Activated gamma-delta T cell (primary cell): ENCODE measurements around the gene DOK4.

Source experiments
- DNase-seq: peaks from one replicate; lab custom pipeline; 2025; lab: John Stamatoyannopoulos, UW
- total RNA-seq, 2 donors: gene quantifications; one replicate each; lab custom pipeline; 2026; lab: John Stamatoyannopoulos, UW

Gene DOK4
- total RNA-seq: 5.3 to 9.5 reads per million in 2 donors

DNA sequence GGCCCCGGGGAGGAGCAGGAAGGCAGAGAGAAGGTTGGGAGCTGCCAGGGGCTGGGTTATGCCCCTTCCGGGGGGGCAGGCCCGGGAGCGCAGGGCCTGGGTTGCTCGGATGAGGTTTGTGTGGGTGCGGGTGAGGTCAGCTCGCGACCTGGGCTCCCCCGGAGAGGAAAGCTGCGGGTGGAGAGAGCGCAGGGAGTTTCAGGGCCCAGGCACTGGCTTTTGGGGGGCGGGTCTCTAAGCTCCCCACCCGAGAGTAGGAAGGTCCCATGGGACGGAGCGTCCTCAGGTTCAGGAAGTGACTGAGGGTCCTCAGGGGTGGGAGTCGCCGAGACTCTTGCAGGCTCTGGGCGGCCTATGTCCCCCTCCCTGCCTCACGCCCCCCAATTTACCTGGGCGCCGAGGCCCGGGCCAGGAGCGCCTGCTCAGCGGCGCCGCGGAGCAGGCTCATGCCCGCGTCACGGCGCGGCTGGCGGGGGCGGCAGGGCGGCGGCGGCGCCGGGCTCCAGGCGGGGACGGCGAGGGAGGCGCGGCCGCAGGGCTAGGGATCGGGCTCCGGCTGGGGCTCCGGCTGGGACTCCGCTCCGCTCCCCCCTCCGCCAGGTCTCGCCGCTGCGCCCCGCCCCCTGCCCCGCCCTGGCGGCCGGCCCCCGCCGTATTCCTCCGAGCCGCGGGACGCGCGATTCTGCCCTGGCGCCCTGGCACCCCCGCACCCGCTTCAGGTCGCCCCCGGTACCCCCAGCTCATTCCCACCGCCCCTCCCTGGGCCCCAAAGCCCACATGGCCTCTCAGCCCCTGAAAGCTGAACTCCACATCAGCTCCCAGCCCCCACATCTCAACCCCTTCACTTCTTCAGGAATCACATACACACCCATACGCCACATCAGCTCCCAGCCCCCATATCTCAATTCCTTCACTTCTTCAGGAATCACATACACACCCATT, at the start of gene DOK4:
TSS of gene DOK4 (minus strand) at position 578 of the 942 bp plus-strand sequence. CDS start 6,986 bp downstream, outside the sequence.
- DNase-seq: peak; percentile 69

DNA sequence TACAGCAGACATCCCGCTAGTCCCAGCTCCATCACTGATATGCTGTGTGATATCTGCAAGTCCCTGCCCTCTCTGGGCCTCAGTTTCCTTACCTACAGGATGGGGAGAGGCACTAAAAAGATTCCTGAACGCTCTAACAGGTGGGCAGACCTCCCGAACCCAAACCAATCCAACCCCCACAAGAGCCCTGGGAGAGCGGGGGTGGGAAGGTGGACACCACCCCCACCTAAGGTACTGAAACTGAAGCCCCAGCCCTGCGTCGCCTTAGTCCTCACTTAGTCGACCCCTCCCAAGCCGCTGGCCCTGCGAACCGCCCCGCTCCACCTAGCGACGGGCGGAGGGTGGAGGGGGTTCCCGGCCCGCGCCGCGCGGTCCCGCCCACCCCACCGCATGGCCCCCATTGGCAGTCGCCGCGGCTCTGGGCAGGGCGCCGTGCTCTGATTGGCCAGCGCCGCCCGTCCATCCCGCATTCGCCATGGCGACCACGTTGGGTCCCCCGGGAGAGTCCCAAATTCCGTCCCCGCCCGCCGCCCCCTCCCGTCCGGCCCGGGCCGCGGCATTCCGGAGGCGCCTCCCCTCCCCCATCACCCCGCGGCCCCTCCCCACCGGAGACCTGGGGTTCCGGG, 49.5 kb upstream of the DOK4 start:
- peak; percentile 96 for DNase-seq

DNA sequence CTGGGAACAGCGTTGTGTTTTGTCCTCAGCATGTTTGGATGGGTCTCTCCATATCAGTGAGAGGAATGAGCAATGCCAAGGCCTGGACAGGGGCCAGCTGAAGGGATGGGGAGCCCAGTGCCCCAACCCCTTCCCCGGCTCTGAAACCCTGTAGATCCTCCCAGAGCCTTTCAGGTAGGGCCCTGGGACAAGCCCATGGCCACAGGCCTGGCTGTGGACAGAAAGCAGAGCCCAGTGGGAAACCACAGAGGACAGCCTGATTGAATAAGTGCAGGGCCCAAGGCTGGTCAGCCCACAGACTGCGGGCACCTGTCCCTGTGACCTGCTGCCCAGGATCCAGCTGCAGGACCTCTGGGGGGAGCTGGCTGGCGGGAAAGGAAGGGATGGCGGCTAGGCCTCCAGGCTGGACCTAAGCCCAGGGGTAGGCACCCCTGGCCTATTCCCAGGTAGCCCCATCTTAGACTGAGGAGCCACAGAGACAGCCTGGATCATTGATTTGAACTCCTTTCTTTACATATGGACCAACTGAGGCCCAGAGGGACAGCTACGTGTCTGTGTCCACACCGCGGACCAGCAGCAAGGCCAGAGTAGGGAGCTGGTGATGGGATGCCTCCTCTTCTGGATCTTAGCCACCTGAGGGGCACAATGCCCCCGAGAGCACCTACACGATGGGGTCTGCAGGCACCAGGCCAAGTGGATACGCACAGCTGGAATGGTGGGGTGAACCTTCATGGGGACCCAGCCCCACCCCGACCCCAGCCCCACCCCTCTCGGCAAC, 48.8 kb upstream of the DOK4 start:
- no peak for DNase-seq

DNA sequence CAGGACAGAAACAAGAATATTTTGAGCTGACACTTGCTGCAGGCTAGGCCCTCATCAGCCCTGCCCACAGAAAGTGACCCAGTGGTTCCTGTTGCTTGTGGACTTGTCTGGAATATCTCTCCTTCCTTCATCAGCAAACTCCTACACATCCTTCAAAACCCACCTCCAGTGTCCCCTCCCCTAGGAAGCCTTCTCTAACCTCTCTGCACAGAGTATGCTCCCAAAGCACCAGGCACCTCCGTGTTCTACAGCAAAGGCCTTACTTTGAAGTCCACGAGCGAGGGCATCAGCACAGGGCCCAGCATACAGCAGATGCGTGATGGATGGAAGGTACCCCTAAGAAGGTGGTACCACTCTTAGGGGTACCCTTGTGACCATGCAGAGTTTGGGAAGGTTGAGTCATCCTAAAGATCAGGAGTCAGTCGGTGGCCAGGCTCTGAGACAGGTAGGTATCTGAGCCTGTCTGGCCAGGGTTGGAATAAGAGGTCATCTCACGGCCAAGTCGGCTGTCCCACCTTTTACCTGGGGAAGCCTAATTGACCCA, 48.1 kb upstream of the DOK4 start:
- DNase-seq: no peak

DNA sequence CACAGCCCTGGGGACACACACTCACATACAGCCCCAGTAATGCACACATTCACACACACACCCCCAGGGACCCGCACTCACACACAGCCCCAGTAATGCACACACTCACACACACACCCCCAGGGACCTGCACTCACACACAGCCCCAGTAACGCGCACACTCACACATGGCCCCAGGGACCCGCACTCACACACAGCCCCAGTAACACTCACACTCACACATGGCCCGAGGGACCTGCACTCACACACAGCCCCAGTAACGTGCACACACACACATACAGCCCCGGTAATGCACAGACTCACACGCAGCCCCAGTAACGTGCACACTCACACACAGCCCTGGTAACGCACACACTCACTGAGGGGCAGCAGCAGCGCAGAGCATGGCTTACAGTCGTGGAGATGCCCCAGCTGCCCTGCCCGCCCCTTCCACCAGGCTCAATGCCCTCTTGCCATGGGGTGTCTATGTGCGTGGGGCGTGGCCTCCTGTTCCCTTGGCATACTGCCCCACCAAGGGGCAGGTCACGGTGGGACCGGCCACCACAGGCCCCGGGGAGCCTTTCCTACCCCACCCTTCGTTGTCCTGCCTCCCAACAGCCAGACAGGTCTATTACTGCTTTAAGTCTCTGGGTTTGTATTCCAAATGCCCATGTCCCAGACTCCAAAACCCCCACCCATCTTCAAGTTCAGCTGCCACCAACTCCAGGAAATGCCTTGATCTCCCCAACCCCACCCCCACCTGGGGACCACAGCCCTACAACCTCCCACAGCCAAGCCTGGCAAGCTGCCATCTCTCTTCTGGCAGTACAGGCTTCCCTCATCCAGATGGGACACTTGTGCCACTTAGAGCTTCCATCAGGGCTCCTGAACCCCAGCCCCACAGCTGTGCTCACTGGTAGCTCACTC, 47.4 kb upstream of the DOK4 start:
- DNase-seq: no peak

DNA sequence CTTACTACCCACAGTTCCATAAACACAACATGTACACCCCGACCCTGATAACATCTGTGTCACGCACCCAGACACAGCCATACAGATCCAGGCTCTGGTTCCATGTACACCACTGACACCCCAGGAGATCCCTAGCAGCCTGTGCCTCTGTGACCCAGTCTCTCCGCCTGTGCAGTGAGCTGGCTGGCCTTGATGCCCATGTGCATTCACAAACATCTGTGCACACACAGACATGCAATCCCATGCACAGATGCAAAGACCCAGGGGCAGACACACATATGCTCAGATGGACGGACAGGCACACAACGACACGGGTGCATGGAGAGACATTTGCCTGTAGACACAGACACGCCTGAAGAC, 46.0 kb upstream of the DOK4 start:
- no peak for DNase-seq

DNA sequence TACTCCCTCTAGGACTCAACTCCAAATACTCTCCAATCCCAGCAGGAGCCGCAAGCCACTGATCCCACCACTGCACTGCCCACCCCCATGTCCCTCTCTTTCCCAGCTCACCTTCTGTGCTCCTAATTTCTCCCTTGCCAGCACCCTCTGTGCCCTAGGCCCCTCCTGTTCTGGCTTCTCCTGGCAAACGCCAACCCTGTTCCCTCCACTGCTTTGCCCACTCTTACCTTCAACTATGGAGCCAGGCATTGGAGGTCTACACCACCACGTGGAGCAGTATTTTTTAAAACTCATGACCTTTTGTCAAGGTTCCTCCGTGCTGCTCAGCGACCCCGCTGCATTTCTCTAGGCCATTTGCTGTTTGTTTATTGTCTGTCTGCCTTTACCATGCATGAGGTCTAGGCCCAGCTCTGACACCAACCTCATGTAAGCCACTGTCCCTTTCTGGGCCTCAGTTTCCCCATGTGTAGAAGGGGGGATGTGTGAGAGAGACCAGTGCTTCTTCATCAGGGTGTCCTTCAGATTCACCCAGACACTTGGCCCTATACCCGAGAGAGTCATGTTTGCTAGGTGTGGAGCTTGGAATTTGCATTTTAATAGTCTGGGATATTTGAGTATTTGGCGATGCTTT, 45.5 kb upstream of the DOK4 start:
- DNase-seq: no peak

DNA sequence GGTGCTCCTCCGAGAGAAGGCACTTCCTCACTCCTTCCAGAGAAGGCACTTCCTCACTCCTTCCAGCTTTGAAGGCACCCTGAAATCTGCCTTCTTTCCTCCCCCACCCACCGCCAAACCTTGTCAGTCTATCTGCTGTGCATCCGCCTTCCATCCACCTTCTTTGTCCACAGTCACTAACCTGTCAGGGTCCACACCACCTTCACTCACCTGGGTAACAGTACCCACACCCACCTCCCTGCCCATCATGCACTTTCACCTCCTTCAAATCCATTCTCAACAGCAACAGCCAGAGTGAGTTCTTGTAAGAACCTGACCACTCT, 44.9 kb upstream of the DOK4 start:
- DNase-seq: no peak

DNA sequence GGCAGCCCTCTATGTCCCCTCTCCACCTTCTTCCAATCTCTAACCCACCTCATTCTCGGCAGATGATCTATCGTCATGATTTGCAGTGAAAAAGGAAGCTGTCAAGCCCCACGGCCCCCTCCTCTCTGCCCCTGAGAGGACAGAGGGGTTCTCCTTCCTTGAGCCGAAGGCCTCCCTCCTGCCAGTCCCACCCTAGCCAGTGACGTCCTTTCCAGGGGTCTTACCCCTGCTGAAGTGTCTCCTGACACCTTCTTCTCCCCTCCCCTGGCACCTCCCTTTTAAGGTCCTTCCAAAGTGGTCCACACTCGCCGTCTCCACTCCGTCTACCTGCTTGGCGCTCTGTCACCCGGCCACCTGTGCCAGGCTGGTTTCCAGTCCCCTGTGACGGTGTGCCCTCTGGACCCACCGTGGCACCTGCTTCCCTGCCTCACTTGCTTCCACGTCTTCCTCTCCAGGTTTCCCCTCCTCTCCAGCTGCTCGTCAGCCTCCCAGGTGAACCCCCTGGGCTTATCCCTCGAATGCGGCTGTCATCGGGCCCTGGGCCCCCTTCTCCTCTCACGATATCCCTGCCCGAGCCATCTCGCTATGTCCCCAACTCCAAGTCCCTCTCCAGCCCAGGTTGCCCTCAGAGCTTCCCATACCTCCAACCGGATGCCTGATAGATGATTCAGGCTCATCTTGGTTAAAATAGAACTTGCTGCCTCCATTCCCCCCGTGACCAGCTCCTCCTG, 44.4 kb upstream of the DOK4 start:
- no peak for DNase-seq

DNA sequence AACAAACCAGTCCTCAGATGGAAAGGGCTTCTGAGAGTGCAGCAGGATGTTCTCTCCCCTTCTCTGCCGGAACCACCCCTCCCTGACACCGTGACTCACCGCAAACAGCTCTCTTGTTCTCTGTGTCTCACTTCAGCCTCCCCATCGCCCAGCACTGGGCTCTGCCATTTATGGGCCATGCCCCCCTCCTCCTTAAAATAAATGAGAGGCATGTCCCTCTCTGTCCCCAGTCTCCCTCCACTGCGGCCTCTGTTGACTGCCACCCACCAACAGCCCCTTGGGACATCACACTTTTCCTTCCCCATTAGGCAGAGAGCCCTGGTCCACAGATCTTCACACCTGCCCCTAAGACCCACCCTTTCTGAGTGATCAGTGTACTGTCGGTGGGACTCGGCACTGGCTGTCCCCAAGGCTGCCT, 43.8 kb upstream of the DOK4 start:
- DNase-seq: no peak

DNA sequence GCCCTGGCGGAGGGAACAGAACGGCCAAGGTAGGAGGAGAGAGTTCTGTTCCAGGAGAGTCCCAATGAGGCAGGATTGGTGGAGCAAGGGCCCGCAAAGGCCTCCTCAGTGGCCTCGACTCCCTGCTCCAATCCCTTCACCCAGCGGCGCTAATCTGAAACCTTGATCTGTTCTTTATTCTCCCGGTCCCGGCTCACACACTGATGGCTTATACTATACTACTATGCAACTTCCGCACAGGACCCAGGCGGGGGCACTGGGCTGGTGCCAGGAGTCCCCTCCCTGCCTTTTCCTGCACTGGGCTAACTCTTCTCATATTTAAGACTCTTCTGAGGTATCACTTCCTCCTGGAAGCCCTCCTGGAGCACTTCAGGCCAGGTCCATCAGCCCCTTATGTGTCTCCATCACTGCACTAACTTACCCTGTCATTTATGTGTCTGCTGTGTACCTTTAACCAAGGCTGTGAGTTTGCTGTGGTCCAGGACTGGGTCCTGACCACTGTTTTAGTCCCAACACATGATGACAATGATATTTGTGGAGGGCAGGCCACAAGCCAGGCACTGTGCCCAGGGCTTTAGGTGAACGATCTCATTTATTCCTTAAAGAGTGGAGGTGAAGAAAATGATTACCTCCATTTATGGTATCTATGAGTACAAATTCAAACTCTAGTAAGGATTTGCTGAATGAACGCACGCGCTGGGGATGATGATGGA, 43.3 kb upstream of the DOK4 start:
- no peak for DNase-seq

DNA sequence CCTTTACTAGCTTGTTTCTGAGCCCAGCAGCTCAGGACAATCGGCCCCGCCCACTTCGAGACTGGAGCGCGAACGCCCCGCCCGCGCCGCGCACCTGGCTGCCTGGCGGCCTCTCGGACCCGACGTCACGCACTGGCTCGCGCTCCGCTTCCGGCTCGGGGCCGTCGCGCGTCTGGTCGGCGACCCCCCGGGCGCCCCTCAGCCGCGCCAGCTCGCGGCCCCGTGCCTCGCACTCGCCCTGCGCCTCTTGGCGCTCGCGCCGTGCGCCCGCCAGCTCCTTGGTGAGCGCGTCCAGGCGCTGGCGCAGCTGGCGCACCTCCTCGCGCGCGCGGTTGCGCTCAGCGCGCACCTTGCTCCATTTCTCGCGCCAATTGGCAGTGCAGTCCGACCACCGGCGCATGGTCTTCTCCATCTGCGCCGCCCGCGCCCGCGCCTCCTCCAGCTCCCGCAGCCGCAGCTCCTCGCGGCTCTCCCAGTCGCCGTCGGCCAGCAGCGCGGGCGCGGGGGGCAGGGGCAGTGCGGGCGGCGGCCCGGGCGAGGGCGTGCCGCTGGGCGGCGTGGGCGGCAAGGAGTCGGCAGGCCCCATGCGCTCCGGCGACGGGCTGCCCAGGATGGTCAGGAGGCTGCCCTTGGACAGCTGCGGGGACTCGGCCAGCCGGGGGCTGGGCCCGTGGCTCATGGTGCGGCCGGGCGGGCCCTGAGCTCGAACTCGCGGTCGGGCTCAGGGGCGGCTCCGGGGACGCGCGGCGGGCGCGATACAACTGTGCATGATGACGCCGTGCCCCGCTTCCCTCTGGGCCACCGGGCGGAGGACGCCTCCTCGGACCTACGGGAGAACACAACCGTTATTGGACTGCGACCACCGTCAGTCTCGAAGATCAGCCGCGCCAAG, 42.5 kb upstream of the DOK4 start:
- no peak for DNase-seq

DNA sequence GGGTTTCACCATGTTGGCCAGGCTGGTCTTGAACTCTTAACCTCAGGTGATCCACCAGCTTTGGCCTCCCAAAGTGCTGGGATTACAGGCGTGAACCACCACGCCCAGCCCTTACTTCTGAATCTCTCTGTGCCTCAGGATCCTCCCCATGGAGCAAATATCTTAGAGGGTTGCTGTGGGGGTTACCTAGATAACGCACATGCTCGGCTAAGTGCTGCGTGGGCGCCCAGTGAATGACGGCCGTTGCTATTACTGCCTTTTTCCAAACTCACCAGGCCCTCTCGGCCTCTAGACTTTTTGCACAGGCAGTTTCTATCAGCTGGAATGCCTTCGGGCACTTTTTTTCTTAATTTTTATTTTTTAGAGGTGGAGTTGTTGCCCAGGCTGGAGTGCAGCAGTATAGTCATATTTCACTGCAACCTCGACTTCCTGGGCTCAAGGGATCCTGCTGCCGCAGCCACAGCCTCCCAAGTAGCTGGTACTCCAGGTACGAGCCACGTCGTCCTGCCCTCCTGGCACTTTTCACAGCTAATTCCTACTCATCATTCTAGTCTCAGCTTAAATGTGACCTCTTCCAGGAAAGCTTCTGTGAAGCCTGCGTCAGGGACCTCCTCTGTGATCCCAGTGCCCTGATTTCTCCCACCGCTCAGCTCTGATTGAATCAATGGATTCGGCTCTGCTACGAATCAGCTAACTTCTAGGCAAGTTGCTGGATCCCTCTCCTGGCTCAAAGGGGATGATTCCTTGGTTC, 41.5 kb upstream of the DOK4 start:
- no peak for DNase-seq

DNA sequence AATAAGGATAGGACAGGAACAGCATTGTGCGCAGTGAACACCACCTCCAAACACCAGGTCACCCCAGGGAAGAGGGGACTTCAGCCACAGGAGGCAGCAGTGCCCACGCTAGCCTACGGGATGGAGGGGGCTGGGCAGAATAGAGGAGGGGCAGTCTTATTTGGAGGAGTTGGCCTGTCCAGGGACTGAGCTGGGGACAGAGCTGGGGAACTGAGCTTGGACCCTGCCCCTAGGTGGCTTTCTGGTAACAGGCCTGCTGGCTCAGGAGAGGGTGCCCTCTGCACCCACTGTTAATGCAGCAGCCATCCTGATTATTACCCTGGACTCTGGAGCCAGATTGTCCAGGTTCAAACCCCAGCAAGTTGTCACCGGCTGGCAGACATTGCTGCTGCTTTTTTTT, 40.7 kb upstream of the DOK4 start:
- DNase-seq: no peak

DNA sequence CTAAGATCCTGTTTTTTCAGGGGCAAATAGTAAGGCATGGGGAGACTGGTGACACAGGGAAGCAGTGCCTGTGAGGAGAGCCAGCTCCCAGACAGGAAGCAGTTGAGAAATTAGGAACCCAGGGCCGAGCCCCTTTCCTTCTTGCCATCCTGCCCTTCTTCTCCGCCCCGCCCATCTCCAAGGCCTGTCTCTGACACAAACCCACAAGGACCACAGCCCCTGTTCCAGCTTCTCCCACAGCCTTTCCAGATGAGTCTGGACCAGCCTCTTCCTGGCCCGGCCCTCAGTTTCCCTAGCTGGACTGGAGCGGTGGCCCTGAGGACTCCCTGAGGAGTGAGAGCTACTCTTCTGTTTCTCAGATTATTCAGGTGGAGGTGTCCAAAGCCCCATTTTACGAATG, 40.2 kb upstream of the DOK4 start:
- no peak for DNase-seq

DNA sequence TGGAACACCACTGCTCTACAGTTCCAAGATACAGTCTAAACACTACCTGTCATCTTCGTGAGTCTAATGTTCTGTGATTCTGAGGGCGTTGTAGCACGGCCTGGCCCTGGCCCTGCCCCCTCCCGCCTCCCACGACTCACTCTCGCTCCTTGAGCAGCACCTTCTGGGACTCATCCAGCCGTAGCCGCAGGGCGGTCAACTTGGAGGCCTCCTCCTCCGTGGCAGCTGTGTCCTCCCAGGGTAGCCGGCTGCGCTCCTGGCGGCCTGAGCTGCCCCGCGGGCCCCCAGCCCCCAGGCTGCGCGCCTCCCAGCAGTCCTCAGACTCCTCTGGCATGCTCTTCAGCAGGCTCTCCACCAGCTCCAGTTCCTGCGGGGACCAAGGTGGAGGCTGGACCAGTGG, 39.5 kb upstream of the DOK4 start:
- no peak for DNase-seq

DNA sequence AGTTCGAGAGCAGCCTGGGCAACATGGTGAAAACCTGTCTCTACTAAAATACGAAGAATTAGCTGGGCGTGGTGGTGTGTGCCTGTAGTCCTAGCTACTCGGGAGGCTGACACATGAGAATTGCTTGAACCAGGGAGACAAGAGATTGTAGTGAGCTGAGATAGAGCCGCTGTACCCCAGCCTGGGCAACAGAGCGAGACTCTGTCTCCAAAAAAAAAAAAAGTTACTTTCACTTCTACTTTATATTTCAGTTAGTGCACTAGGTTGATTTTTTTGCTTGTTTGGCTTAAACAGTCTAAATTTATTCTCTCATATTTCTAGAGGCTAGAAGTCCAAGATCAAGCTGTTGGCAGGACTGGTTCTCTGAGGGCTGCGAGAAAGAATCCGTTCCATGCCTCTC, 36.7 kb upstream of the DOK4 start:
- DNase-seq: no peak
